Loucy (cell line): ENCODE results near the gene FSIP1.

Experiments
- EZH2phosphoT487 ChIP-seq: fragments of 200-600 bp; IDR thresholded peaks from 2 replicates; pipeline ENCODE4 v1.6.1; 2018; ENCODE audit warnings: antibody characterized with exemption, mild to moderate bottlenecking, moderate library complexity, borderline replicate concordance
- TF ChIP-seq, protein P1 (sequence below): fragments of 200-600 bp; sonication (generic); conservative IDR thresholded peaks from 2 replicates; pipeline ENCODE4 v1.5.1; 2014; ENCODE audit warnings: mild to moderate bottlenecking, antibody characterized with exemption, low read length

DNA sequence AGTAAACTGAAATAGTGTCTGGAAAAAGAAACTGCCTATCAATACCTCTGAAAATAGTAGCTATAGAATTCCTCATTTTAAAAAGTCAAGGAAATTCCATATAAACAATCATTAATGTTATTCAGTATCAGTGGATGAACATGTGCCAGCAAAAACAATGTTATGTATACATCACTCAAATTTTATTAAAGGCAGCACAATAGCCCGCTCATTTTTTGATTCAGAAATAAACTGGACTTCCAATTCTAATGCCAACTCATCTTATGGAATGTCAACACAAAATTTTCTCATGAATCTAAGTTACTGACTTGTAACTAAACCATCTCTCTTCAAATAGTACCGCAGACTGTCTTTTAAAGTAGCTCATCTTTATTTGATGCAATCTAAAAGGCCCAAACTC, 182.8 kb downstream of the FSIP1 start:
- TF ChIP-seq EZH2phosphoT487: no peak
- TF ChIP-seq, protein P1, sequence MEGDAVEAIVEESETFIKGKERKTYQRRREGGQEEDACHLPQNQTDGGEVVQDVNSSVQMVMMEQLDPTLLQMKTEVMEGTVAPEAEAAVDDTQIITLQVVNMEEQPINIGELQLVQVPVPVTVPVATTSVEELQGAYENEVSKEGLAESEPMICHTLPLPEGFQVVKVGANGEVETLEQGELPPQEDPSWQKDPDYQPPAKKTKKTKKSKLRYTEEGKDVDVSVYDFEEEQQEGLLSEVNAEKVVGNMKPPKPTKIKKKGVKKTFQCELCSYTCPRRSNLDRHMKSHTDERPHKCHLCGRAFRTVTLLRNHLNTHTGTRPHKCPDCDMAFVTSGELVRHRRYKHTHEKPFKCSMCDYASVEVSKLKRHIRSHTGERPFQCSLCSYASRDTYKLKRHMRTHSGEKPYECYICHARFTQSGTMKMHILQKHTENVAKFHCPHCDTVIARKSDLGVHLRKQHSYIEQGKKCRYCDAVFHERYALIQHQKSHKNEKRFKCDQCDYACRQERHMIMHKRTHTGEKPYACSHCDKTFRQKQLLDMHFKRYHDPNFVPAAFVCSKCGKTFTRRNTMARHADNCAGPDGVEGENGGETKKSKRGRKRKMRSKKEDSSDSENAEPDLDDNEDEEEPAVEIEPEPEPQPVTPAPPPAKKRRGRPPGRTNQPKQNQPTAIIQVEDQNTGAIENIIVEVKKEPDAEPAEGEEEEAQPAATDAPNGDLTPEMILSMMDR: no peak
